ENCODE measurements around the gene FADS2.
A peak's percentile ranks its signal among the peaks of the same experiment; 100 is the strongest.

The FADS2 gene

DNA sequence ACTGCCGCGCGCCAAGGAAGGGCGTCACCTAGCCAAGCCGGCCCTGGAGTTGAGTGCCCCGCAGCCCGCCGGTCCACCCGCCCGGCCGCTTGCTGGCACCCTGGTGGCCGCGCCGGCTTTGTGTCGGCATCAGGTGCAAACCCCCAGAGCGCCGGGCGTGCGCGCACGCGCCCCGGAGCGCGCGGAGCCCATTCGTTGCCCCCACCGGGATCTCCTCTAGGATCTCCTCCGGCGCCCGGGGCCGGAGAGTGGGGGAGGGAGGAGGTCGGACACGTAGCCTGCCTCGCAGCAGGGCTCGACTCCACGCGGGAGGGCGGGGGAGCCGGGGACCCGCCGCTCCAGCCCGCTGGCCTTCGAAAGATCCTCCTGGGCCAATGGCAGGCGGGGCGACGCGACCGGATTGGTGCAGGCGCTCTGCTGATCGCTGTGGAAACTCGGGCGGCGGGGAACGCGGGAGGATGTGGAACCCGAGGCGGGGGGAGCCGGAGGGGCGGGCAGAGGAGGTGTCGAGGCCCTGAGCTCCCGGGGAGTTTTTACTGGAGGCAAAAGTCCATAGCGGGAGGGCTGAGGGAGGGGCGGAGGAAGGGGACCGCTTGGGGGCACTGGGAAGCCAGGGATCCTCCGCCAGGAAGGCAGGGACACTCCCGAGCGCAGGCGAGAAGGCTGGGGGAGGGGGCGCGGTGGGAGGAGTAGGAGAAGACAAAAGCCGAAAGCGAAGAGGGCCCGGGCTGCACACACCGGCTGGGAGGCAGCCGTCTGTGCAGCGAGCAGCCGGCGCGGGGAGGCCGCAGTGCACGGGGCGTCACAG lies at the start of gene FADS2:
Gene FADS2 (plus strand): TSS at position 730 of the 808 bp plus-strand sequence. CDS start 91 bp downstream, outside the sequence.
- peak; percentile 95 for DNase-seq

DNA sequence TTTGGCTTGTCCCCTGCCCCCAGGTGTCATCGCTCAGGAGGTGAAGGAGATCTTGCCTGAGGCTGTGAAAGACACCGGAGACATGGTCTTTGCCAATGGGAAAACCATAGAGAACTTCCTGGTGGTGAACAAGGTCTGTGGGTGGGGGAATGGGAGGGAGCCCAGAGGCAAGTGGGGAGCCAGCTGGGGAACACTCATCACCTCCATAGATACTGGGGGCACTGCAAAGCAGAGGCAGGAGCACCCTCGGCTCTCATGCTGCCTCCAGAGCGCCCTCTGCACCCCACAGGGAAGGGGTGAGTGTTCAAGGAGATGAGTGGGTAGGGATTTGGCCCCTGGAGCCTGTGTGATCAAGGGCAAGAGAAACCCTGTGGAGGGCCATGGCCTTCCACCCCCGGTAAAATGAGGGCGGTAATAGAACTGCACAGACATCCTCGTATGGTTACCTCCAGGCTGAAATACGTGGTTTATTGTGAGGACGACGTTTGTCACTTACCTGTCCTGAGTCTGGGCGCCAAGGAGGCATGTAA lies 49.7 kb upstream of the FADS2 start:
- no peak for DNase-seq

- DNase-seq: no peak
These were observed 49.0 kb upstream of the FADS2 start for GRCh38 chr11:61778920-61779650.

- DNase-seq: no peak
These were observed 48.2 kb upstream of the FADS2 start for GRCh38 chr11:61779666-61780525.

- no peak for DNase-seq
These were observed 47.4 kb upstream of the FADS2 start for GRCh38 chr11:61780581-61781162.

GRCh38 chr11:61781585-61781984 lies 46.5 kb upstream of the FADS2 start:
- no peak for DNase-seq

DNA sequence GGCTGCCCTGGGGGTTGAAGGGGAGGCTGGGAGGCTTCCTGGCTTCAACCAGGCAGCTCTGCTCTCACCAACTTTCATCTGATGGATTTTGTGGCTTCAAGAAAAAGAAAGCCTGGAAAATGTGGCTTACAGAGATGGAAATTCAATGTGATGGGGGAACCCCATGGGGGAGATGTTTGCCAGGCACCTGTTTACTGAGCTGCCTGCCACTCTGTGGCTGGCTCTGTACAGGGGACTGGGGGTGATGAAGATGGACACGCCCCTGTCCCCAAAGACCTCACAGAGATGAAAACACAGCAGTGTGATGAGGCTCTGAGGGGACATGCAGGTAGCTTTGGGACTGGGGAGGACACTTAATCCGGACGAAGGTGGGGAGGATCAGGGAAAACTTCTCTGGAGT lies 45.8 kb upstream of the FADS2 start:
- DNase-seq: no peak

DNA sequence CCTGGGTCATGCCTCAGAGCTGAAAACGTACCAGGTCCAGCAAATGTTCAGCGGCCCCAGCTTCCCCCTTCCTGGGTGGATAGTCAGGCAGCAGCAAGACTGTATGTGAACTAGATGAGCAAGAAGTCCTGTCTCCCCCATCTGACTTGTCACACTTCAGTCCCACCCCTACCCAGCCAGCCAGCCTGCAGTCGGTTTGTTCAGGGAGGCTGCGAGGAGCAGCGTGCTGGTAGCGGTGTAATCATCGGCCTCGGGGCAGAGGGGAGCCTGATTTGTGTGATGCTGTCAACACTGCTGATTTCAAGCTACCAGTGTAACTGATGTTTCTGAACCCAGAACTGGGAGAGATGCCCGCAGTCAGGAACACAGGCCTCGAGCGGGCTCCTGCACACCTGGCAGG lies 45.3 kb upstream of the FADS2 start:
- no peak for DNase-seq

DNA sequence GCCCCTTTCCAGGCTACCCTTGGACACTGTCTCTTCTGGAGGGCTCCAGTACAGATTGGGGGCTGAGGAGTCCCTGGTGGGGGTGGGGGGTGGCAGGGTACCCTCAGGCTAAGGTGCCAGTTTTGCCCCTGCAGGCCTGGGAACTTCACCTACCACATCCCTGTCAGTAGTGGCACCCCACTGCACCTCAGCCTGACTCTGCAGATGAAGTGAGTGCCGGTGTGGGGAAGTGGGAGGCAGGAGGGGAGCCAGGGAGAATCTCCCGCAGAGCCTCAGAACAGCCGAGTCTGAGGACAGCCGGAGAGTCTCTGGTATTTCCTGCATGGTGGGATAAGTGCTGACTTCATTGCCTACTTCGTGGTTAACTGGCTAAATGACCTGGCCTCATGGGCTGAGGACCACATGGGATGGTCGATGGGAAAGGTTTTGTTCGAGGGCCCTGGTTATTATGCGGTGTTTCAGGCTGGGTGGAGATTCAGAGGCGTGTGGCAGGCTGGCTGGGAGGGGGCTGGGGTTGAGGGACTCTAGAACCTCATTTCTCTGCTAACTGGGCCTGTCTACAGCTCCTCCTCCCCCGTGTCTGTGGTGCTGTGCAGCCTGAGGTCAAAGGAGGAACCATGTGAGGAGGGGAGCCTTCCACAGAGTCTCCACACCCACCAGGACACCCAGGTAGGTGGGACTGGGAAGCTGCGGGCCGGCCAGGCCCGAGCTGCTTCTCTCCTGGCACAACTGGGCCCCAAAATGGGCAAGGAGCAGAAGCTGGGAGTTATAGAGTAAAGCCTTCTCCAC lies 44.2 kb upstream of the FADS2 start:
- DNase-seq: no peak

- no peak for DNase-seq
These were observed 43.6 kb upstream of the FADS2 start for GRCh38 chr11:61784506-61784805.

DNA sequence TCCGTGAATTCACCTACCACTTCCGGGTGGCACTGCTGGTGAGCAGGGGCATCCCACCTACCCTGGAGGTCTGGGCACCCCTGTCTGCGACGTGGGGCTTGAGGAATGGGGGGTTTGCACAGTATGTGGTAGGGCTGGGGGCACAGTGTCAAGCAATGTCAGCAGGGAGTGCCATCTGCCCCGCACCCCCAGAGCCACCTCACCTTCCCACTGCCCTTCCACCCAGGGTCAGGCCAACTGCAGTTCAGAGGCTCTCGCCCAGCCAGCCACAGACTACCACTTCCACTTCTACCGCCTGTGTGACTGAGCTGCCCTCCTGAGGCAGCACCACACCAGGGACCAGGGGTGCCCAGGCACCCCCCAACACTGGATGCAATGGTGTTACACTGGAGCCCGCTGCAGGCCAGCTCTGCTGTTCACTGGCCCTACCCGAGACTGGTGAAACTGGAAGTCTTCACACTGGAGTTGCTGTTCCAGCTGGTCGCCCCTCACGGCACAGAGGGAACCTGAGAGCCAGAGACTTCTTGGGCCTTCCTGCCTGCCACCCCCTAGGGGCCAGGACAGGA lies 42.2 kb upstream of the FADS2 start:
- no peak for DNase-seq

- peak; percentile 65 for DNase-seq
These were observed 40.1 kb upstream of the FADS2 start for GRCh38 chr11:61787928-61788491.

DNA sequence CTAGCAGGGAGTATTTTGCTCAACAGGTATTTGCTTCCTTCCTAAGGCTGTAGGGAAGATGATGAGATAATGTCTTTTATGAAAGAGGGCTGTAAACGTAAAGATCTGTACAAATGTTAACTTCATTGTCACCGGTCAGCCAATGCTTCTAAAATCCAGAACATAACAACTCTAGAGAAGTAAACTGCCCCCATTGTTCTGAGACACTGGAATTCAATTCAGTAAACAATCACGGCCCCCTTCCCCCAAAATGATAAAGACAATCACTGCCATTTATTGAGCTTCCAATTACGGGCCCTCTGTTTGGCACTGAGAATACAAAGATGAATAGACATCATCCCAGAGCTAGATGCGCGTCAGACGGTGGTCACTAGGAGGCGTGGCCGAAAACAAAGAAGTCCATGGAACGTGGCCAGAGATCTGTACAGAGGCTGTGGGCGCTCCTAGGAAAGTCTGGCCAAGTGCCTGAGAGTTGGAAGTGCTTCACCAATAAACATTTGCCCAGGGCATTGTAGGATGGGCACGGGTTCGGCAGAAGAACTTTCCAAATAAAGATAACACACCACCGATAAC lies 36.3 kb upstream of the FADS2 start:
- peak; percentile 81 for DNase-seq

DNA sequence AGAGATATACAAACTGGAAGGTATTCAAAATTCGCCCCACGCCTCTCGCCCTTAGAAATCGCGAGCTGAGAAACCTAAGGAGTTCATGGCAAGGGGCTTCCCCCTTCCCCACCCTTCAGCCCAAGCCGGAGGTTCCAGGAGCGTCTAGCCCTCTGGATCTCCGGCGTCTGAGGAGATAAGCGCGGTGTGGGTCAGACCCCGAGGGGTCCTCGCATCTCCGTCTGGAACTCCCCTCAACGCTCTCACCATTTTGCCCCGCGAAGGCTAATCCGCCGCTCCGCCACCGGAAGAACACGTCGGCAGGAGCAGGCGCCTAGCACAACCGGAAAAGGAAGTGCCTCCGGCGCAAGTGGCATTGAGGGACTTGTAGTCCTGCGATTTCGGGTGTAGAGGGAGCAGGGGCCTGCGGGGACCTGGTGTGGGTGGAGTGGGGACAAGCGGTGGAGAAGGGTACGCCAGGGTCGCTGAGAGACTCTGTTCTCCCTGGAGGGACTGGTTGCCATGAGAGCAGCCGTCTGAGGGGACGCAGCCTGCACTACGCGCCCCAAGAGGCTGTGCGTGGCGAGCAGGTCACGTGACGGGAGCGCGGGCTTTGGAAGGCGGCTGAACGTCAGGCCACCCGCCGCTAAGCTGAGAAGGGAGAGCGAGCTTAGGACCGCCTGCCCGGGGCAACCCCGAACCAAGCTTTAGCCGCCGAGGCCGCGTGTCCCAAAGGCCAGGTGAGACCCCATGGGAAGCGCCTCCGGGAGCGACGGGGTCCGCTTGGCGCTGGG lies 35.6 kb upstream of the FADS2 start, which contains the start of the genes FEN1 and TMEM258:
Gene FEN1 (plus strand): TSS at position 602 of the 773 bp plus-strand sequence. CDS start 2,451 bp downstream, outside the sequence.
Gene TMEM258 (minus strand): TSS at position 290 of the 773 bp plus-strand sequence. CDS start 41 bp downstream, at position 249.
- peak; percentile 96 for DNase-seq

DNA sequence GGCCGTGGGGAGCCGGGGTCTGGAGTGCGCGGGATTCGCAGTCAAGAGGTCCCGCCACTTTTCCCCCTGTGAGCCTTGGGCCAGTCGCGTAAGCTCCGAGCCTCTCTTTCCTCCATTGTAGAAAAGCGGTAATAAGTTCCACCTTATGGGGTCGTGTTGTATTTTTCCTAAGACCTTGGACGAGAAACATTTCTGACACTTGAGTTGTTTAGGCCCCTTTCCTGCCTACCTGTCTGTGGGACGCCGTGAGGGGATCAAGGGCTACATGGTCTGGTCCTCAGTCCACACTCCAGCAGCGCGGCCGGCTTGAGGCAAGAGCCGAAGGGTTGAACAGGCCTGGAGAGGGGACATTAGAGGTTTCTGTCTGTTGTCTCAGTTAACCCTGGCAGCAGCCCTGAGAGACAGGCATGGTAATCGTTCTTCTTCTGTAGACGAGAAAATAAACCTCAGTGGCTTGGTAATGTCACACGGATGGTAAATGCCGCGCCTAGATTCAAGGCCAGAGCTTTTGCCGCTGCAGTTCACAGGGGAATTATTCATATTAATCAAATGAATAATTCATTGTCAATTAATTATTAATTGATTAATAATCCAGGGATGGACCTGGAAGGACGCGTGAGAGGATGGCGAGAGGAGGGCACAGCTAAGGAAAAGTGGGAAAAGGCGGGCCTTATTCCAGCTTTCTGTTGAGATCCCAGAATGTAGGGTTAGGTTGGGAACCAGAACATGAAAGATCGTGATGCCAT lies 34.8 kb upstream of the FADS2 start:
- peak; percentile 60 for DNase-seq

- no peak for DNase-seq
These were observed 34.3 kb upstream of the FADS2 start for GRCh38 chr11:61793829-61794204.

GRCh38 chr11:61794579-61794978 lies 33.5 kb upstream of the FADS2 start:
- no peak for DNase-seq

DNA sequence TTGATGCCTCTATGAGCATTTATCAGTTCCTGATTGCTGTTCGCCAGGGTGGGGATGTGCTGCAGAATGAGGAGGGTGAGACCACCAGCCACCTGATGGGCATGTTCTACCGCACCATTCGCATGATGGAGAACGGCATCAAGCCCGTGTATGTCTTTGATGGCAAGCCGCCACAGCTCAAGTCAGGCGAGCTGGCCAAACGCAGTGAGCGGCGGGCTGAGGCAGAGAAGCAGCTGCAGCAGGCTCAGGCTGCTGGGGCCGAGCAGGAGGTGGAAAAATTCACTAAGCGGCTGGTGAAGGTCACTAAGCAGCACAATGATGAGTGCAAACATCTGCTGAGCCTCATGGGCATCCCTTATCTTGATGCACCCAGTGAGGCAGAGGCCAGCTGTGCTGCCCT lies 32.6 kb upstream of the FADS2 start:
- no peak for DNase-seq

DNA sequence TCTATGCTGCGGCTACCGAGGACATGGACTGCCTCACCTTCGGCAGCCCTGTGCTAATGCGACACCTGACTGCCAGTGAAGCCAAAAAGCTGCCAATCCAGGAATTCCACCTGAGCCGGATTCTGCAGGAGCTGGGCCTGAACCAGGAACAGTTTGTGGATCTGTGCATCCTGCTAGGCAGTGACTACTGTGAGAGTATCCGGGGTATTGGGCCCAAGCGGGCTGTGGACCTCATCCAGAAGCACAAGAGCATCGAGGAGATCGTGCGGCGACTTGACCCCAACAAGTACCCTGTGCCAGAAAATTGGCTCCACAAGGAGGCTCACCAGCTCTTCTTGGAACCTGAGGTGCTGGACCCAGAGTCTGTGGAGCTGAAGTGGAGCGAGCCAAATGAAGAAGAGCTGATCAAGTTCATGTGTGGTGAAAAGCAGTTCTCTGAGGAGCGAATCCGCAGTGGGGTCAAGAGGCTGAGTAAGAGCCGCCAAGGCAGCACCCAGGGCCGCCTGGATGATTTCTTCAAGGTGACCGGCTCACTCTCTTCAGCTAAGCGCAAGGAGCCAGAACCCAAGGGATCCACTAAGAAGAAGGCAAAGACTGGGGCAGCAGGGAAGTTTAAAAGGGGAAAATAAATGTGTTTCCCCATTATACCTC lies 32.1 kb upstream of the FADS2 start:
- DNase-seq: no peak
